ENCODE measurements around the gene DLG2.
"Not testable (repeated sequence)": the region's sequence is repeated elsewhere in the genome, so short reads cannot be mapped to it uniquely, and the experiment has no call there.

The DLG2 gene

GRCh38 chr11:85634747-85635146 is 7.6 kb upstream of the DLG2 start:
- DNase-seq: no peak

- DNase-seq: peak; percentile 23
These were observed 1.7 kb upstream of the DLG2 start for GRCh38 chr11:85628771-85629341.

- DNase-seq: peak; percentile 97
These were observed 1.0 kb upstream of the DLG2 start, which contains the start of gene TMEM126B for GRCh38 chr11:85627998-85628770. Gene TMEM126B, plus strand, starts transcription at chr11:85628593. Its CDS starts 15 bp downstream, at chr11:85628608.

GRCh38 chr11:85626496-85626895 is 648 bp downstream of the DLG2 start:
- no peak for DNase-seq

- DNase-seq: no peak
These were observed 6.9 kb downstream of the DLG2 start for GRCh38 chr11:85620256-85620655.

- no peak for DNase-seq
These were observed 7.6 kb downstream of the DLG2 start for GRCh38 chr11:85619499-85619898.

GRCh38 chr11:85611643-85612042 is 15.5 kb downstream of the DLG2 start:
- DNase-seq: peak; percentile 69

- peak; percentile 26 for DNase-seq
These were observed 17.9 kb downstream of the DLG2 start for GRCh38 chr11:85609286-85609685.

GRCh38 chr11:85608621-85609020 is 18.5 kb downstream of the DLG2 start:
- not testable (repeated sequence) for DNase-seq

- not testable (repeated sequence) for DNase-seq
These were observed 20.9 kb downstream of the DLG2 start for GRCh38 chr11:85606237-85606636.

GRCh38 chr11:85603220-85603619 is 23.9 kb downstream of the DLG2 start:
- DNase-seq: no peak

GRCh38 chr11:85602526-85603213 is 24.5 kb downstream of the DLG2 start:
- peak; percentile 76 for DNase-seq

GRCh38 chr11:85599083-85599482 is 28.1 kb downstream of the DLG2 start:
- no peak for DNase-seq

GRCh38 chr11:85596886-85597285 is 30.3 kb downstream of the DLG2 start:
- no peak for DNase-seq

- peak; percentile 65 for DNase-seq
These were observed 31.8 kb downstream of the DLG2 start for GRCh38 chr11:85595285-85595884.

- DNase-seq: peak; percentile 13
These were observed 36.2 kb downstream of the DLG2 start for GRCh38 chr11:85590848-85591483.

- no peak for DNase-seq
These were observed 37.8 kb downstream of the DLG2 start for GRCh38 chr11:85589373-85589772.

GRCh38 chr11:85582111-85582510 is 45.0 kb downstream of the DLG2 start:
- DNase-seq: no peak

GRCh38 chr11:85575388-85575787 is 51.8 kb downstream of the DLG2 start:
- DNase-seq: no peak

- DNase-seq: no peak
These were observed 55.1 kb downstream of the DLG2 start for GRCh38 chr11:85572056-85572455.

- DNase-seq: no peak
These were observed 57.6 kb downstream of the DLG2 start for GRCh38 chr11:85569525-85569924.

GRCh38 chr11:85558411-85558810 is 68.7 kb downstream of the DLG2 start:
- no peak for DNase-seq

- DNase-seq: no peak
These were observed 75.3 kb downstream of the DLG2 start for GRCh38 chr11:85551881-85552280.

Measured in inflammatory macrophage treated with lipopolysaccharide for 4 hours (primary cell).